AG09309 (cell line): ENCODE data around the gene GPHN.

Experiments
- DNase-seq: peaks from one replicate; pipeline ENCODE4 v3.0.0-alpha.2; 2010; ENCODE audit warnings: low read depth
- H3K4me3 ChIP-seq: 2 replicates; pipeline ENCODE4 v1.5.1; 2011; ENCODE audit warnings: mild to moderate bottlenecking, low read depth, low read length, moderate library complexity; ENCODE audit not compliant: control insufficient read depth
- TF ChIP-seq, protein P1 (sequence below): IDR thresholded peaks from 2 replicates; pipeline ENCODE4 v1.5.1; 2011; ENCODE audit warnings: mild to moderate bottlenecking, low read depth, low read length, inconsistent platforms; ENCODE audit not compliant: insufficient read depth, control insufficient read depth; ENCODE audit errors: missing control alignments

GPHN gene

DNA sequence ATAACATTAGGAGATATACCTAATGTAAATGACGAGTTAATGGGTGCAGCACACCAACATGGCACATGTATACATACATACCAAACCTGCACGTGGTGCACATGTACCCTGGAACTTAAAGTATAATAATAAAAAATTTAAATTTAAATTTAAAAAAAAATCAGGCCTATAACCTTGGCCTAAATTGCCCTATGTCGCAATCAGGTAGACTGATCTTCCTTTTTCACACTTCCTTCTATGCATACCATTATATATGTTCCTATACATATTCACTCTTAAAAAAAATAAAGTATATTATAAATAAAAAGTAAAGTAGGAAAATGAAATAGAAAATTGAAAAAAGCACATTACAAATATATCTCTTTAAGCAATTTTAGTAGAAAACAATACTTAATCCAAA is 563.6 kb downstream of the GPHN start:
- no peak overlapping the region for H3K4me3 ChIP-seq
- no peak for DNase-seq
- TF ChIP-seq, protein P1, sequence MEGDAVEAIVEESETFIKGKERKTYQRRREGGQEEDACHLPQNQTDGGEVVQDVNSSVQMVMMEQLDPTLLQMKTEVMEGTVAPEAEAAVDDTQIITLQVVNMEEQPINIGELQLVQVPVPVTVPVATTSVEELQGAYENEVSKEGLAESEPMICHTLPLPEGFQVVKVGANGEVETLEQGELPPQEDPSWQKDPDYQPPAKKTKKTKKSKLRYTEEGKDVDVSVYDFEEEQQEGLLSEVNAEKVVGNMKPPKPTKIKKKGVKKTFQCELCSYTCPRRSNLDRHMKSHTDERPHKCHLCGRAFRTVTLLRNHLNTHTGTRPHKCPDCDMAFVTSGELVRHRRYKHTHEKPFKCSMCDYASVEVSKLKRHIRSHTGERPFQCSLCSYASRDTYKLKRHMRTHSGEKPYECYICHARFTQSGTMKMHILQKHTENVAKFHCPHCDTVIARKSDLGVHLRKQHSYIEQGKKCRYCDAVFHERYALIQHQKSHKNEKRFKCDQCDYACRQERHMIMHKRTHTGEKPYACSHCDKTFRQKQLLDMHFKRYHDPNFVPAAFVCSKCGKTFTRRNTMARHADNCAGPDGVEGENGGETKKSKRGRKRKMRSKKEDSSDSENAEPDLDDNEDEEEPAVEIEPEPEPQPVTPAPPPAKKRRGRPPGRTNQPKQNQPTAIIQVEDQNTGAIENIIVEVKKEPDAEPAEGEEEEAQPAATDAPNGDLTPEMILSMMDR = no peak

DNA sequence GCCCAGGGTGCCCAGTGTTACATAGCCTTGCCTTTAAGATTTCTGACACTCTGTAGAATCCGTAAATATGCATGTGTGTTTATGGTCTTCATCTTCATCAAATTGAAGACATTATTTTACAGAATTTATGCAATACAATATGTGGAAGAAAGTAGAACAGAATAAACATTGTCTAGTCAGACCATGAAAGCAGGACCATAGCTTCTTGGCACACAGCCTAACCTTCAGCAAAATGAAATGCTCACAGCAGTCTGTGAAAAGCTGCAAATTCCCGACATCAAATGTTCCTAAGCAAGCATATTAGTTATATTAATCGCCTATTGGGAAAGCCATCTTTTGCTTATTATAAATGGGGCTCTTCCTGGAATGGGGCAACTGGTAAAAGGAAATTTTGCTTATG is 570.0 kb downstream of the GPHN start:
- no peak for DNase-seq
- H3K4me3 ChIP-seq = no peak overlapping the region
- TF ChIP-seq, protein P1 = no peak

DNA sequence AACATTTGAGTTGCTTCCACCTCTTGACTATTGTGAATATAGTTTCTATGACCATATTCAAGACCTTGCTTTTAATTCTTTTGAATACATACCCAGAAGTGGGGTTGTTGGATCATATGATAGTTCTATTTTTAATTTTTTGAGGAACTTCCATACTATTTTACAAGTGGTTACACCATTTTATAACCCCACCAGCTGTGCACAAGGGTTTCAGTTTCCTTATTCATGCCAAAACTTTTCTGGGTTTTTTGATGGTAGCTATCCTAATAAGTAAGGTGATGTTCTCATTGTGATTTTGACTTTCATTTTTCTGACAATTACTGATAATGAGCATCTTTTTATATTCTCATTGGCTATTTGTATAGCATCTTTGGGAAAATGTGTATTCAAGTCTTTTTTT is 571.9 kb downstream of the GPHN start:
- no peak overlapping the region for H3K4me3 ChIP-seq
- TF ChIP-seq, protein P1 = no peak
- DNase-seq = no peak

DNA sequence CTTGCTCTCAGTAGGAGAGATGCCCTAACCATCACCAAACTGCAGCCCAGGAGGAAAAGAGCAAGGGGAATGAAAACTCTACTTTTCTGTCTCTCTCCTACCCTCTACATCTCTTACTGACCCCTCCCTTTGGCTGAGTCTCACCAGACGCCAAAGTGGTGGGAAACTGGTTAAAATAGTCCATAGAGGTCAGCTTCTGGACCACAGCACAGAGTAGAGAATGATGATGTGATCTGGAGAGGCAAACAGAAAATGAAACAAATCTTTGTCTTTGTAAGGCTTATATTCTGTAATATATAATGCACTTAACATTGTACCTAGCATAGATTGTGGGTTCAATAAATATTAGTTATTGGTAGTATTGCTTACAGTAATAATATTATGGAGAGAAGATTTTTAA is 600.3 kb downstream of the GPHN start:
- TF ChIP-seq, protein P1 = no peak
- H3K4me3 ChIP-seq = no peak overlapping the region
- DNase-seq = no peak

DNA sequence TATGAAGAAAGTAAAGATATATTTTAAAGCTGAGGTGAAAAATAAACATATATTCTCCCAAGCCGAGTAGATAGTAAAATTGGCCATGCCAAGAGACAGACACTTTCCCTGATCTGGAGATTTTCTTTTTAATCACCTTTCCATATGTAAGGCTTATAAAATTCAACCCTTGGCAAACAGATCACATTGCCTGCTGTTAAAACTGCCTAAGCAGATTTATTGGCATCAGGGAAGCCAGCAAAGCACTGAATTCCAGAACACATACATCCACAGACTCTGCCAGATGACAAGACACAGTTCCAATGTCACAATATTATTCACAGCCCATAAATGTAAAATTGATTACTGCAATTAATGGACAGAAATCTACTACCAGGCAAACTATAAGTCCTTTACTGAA is 603.1 kb downstream of the GPHN start:
- H3K4me3 ChIP-seq = no peak overlapping the region
- no peak for DNase-seq
- TF ChIP-seq, protein P1 = no peak

DNA sequence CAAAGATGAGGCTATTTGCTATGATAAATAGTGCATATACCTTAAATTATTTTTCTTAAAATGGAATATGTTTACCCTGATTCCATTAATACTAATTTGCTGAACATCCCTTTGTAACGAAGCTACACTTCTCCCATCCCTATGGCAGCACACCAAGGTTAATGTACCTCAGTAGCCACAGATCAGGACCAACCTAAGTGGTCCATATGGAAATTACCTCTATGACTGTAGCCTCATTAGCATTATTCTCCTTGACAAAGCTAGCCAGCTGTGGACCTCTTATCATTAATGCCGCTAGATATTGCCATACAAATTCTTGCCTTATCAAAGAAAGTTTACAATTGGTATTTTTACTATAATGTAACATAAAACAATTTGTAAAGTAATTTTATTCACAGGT is 604.4 kb downstream of the GPHN start:
- TF ChIP-seq, protein P1 = no peak
- no peak overlapping the region for H3K4me3 ChIP-seq
- no peak for DNase-seq

DNA sequence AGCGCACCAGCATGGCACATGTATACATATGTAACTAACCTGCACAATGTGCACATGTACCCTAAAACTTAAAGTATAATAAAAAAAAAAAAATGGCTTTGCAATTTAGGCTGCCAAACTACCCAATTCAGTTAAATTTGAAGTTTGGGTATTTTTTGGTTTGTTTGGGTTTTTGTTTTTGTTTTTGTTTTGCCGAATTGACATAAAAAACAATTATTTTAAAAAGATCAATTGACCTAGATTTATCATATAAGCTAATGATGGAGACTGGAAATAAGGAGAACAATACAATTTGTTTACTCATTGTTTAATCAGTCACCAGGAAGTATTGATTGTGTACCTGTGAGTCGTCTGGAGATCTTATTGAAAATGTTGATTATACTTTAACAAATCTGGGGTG is 619.2 kb downstream of the GPHN start:
- TF ChIP-seq, protein P1 = no peak
- no peak for DNase-seq
- H3K4me3 ChIP-seq = no peak overlapping the region
